ENCODE measurements around the gene COMMD7.
A peak's percentile ranks its signal among the peaks of the same experiment; 100 is the strongest.
"Not testable (repeated sequence)": the region's sequence is repeated elsewhere in the genome, so short reads cannot be mapped to it uniquely, and the experiment has no call there.

Gene COMMD7

GRCh38 chr20:32765230-32765875 lies 22.1 kb upstream of the COMMD7 start:
- H3K27ac ChIP-seq (ENCODE audit: insufficient read depth in 1 of 2, low read depth in 1 of 2, low read length in 2 of 2, poor library complexity in 1 of 2, severe bottlenecking in 2 of 2), result peak overlapping the region; percentile 27 to 76
- H3K9me3 ChIP-seq (ENCODE audit: control extremely low read depth in 1 of 5, control insufficient read depth in 4 of 5, insufficient read depth in 2 of 5, low read depth in 1 of 5, low read length in 4 of 5); POLR2A ChIA-PET; H3K27me3 ChIP-seq (replicated peaks in 2 of 5; ENCODE audit: control insufficient read depth in 4 of 5, insufficient read depth in 5 of 5, low read length in 4 of 5): not testable (repeated sequence)
- CTCF ChIA-PET, result interaction anchor here (0.9 to 4.1 kb wide), 5 partner anchors 12 to 92 kb away, joined by 3 to 54 read pairs (median 24); partner anchors contain the start of genes C20orf203 and COMMD7
- peaks cover 12 to 64% (median 39%) of the 10 kb centered on the region in 4 experiments for H3K4me1 ChIP-seq (ENCODE audit: control extremely low read depth in 1 of 4, control insufficient read depth in 4 of 4, insufficient read depth in 4 of 4, low read length in 3 of 4)
- 76% methylated on average over 5 of the region's 17 CpGs for WGBS (ENCODE audit: insufficient coverage)
- H3K36me3 ChIP-seq (ENCODE audit: control insufficient read depth in 4 of 4, insufficient read depth in 4 of 4, low read length in 3 of 4), result peaks cover 0 to 39% (median 6%) of the 10 kb centered on the region in 4 experiments
- peak in 1 of 3 donors; percentile 30 for DNase-seq
- H3K4me3 ChIP-seq (ENCODE audit: control insufficient read depth in 1 of 7, extremely low read depth in 1 of 7, insufficient read depth in 4 of 7, low read depth in 2 of 7, low read length in 6 of 7), result peak overlapping the region in 5 of 7 experiments; percentile 89 to 99 (median 92)

GRCh38 chr20:32764005-32764960 lies 21.0 kb upstream of the COMMD7 start:
- no peaks in the 10 kb centered on the region for H3K9me3 ChIP-seq (ENCODE audit: control extremely low read depth in 1 of 5, control insufficient read depth in 4 of 5, insufficient read depth in 2 of 5, low read depth in 1 of 5, low read length in 4 of 5)
- H3K4me1 ChIP-seq (ENCODE audit: control extremely low read depth in 1 of 4, control insufficient read depth in 4 of 4, insufficient read depth in 4 of 4, low read length in 3 of 4), result peaks cover 12 to 53% (median 33%) of the 10 kb centered on the region in 4 experiments
- peak overlapping the region; percentile 50 to 76 for H3K27ac ChIP-seq (ENCODE audit: insufficient read depth in 1 of 2, low read depth in 1 of 2, low read length in 2 of 2, poor library complexity in 1 of 2, severe bottlenecking in 2 of 2)
- peaks cover 0 to 33% (median 6%) of the 10 kb centered on the region in 4 experiments for H3K36me3 ChIP-seq (ENCODE audit: control insufficient read depth in 4 of 4, insufficient read depth in 4 of 4, low read length in 3 of 4)
- peak in 2 of 3 donors; percentile 44 to 46 for DNase-seq
- H3K4me3 ChIP-seq (ENCODE audit: control insufficient read depth in 1 of 7, extremely low read depth in 1 of 7, insufficient read depth in 4 of 7, low read depth in 2 of 7, low read length in 6 of 7), result peak overlapping the region in 6 of 7 experiments; percentile 69 to 99 (median 91)
- 5% methylated on average over 12 of the region's 17 CpGs for WGBS (ENCODE audit: insufficient coverage)
- ChIA-PET CTCF (interaction anchor here (0.6 to 4.1 kb wide), 8 partner anchors 13 to 226 kb away, joined by 3 to 54 read pairs (median 4); partner anchors contain the start of genes C20orf203 and COMMD7), POLR2A (interaction anchor here (1.1 to 2.4 kb wide), 2 partner anchors 14 to 21 kb away, joined by 5 to 11 read pairs; partner anchors contain the start of gene COMMD7)
- H3K27me3 ChIP-seq (replicated peaks in 2 of 5; ENCODE audit: control insufficient read depth in 4 of 5, insufficient read depth in 5 of 5, low read length in 4 of 5), result no peaks in the 10 kb centered on the region

- peak overlapping the region; percentile 69 to 99 (median 90) for H3K4me3 ChIP-seq (ENCODE audit: control insufficient read depth in 1 of 7, extremely low read depth in 1 of 7, insufficient read depth in 4 of 7, low read depth in 2 of 7, low read length in 6 of 7)
- POLR2A ChIA-PET, result interaction anchor here (0.6 to 2.4 kb wide), 6 partner anchors 15 to 236 kb away, joined by 3 to 11 read pairs (median 5); partner anchors contain the start of genes C20orf203 and COMMD7
- H3K9me3 ChIP-seq (ENCODE audit: control extremely low read depth in 1 of 5, control insufficient read depth in 4 of 5, insufficient read depth in 2 of 5, low read depth in 1 of 5, low read length in 4 of 5), result no peaks in the 10 kb centered on the region
- H3K36me3 ChIP-seq (ENCODE audit: control insufficient read depth in 4 of 4, insufficient read depth in 4 of 4, low read length in 3 of 4), result peaks cover 0 to 26% (median 3%) of the 10 kb centered on the region in 4 experiments
- peaks cover 12 to 46% (median 33%) of the 10 kb centered on the region in 4 experiments for H3K4me1 ChIP-seq (ENCODE audit: control extremely low read depth in 1 of 4, control insufficient read depth in 4 of 4, insufficient read depth in 4 of 4, low read length in 3 of 4)
- CTCF ChIA-PET, result interaction anchor here (0.8 to 4.1 kb wide), 9 partner anchors 10 to 225 kb away, joined by 3 to 54 read pairs (median 4); partner anchors contain the start of genes C20orf203 and COMMD7
- H3K27ac ChIP-seq (ENCODE audit: insufficient read depth in 1 of 2, low read depth in 1 of 2, low read length in 2 of 2, poor library complexity in 1 of 2, severe bottlenecking in 2 of 2), result peak overlapping the region; percentile 50 to 76
- H3K27me3 ChIP-seq (replicated peaks in 2 of 5; ENCODE audit: control insufficient read depth in 4 of 5, insufficient read depth in 5 of 5, low read length in 4 of 5), result no peaks in the 10 kb centered on the region
- 0% methylated on average over 30 of the region's 40 CpGs for WGBS (ENCODE audit: insufficient coverage)
- peak in 1 of 3 donors; percentile 53 for DNase-seq
These were observed 20.1 kb upstream of the COMMD7 start for GRCh38 chr20:32763202-32764004.

- ChIA-PET POLR2A (interaction anchor here (0.6 to 2.4 kb wide), 6 partner anchors 16 to 236 kb away, joined by 3 to 11 read pairs (median 5); partner anchors contain the start of genes C20orf203 and COMMD7), CTCF (interaction anchor here (0.8 to 4.1 kb wide), 8 partner anchors 10 to 225 kb away, joined by 3 to 54 read pairs (median 5); partner anchors contain the start of genes C20orf203 and COMMD7)
- peak in 1 of 3 donors; percentile 55 for DNase-seq
- H3K27me3 ChIP-seq (replicated peaks in 2 of 5; ENCODE audit: control insufficient read depth in 4 of 5, insufficient read depth in 5 of 5, low read length in 4 of 5), result no peaks in the 10 kb centered on the region
- no peaks in the 10 kb centered on the region for H3K9me3 ChIP-seq (ENCODE audit: control extremely low read depth in 1 of 5, control insufficient read depth in 4 of 5, insufficient read depth in 2 of 5, low read depth in 1 of 5, low read length in 4 of 5)
- peak overlapping the region; percentile 69 to 99 (median 90) for H3K4me3 ChIP-seq (ENCODE audit: control insufficient read depth in 1 of 7, extremely low read depth in 1 of 7, insufficient read depth in 4 of 7, low read depth in 2 of 7, low read length in 6 of 7)
- peaks cover 12 to 43% (median 33%) of the 10 kb centered on the region in 4 experiments for H3K4me1 ChIP-seq (ENCODE audit: control extremely low read depth in 1 of 4, control insufficient read depth in 4 of 4, insufficient read depth in 4 of 4, low read length in 3 of 4)
- H3K36me3 ChIP-seq (ENCODE audit: control insufficient read depth in 4 of 4, insufficient read depth in 4 of 4, low read length in 3 of 4), result peaks cover 0 to 23% (median 2%) of the 10 kb centered on the region in 4 experiments
- WGBS (ENCODE audit: insufficient coverage), result 0% methylated on average over 26 of the region's 30 CpGs
- H3K27ac ChIP-seq (ENCODE audit: insufficient read depth in 1 of 2, low read depth in 1 of 2, low read length in 2 of 2, poor library complexity in 1 of 2, severe bottlenecking in 2 of 2), result peak overlapping the region in 1 of 2 experiments; percentile 76
These were observed 19.5 kb upstream of the COMMD7 start for GRCh38 chr20:32762754-32763201.

- 2% methylated on average over 58 of the region's 92 CpGs for whole genome bisulfite sequencing (ENCODE audit: insufficient coverage)
- Histone ChIP-seq H3K4me1 (ENCODE audit: control extremely low read depth in 1 of 4, control insufficient read depth in 4 of 4, insufficient read depth in 4 of 4, low read length in 3 of 4) (peaks cover 12 to 37% (median 32%) of the 10 kb centered on the region in 4 experiments), H3K36me3 (ENCODE audit: control insufficient read depth in 4 of 4, insufficient read depth in 4 of 4, low read length in 3 of 4) (peaks cover 0 to 19% (median 0%) of the 10 kb centered on the region in 4 experiments), H3K9me3 (ENCODE audit: control extremely low read depth in 1 of 5, control insufficient read depth in 4 of 5, insufficient read depth in 2 of 5, low read depth in 1 of 5, low read length in 4 of 5) (no peaks in the 10 kb centered on the region), H3K27ac (ENCODE audit: insufficient read depth in 1 of 2, low read depth in 1 of 2, low read length in 2 of 2, poor library complexity in 1 of 2, severe bottlenecking in 2 of 2) (peak within 1 kb of the TSS in 1 of 2 experiments; percentile 76), H3K27me3 (replicated peaks in 2 of 5; ENCODE audit: control insufficient read depth in 4 of 5, insufficient read depth in 5 of 5, low read length in 4 of 5) (no peaks in the 10 kb centered on the region), H3K4me3 (ENCODE audit: control insufficient read depth in 1 of 7, extremely low read depth in 1 of 7, insufficient read depth in 4 of 7, low read depth in 2 of 7, low read length in 6 of 7) (peak within 1 kb of the TSS; percentile 69 to 99 (median 90))
- peak; percentile 65 to 82 (median 78) for DNase-seq
- ChIA-PET POLR2A (interaction anchor here (0.7 to 2.4 kb wide), 5 partner anchors 19 to 90 kb away, joined by 3 to 11 read pairs (median 5); partner anchors contain the start of genes C20orf203 and COMMD7), CTCF (interaction anchor here (0.8 to 4.1 kb wide), 6 partner anchors 11 to 88 kb away, joined by 3 to 54 read pairs (median 10); partner anchors contain the start of genes C20orf203 and COMMD7)
These were observed 18.8 kb upstream of the COMMD7 start, which contains the start of gene DNMT3B for GRCh38 chr20:32761831-32762753. Gene DNMT3B, plus strand, starts transcription at chr20:32762385. Its CDS starts 17,939 bp downstream, at chr20:32780324.

Measured in common myeloid progenitor, CD34-positive (primary cell).